Stimulated activated naive CD8-positive, alpha-beta T cell treated with anti-CD3 and anti-CD28 coated beads, Interleukin-15, Interleukin-2, amounts not matched to agents 100 ng/mL and 50 ng/mL, for 24 hours (primary cell): ENCODE measurements around the gene ATP2B2.

Source experiments
- H3K27ac Mint-ChIP-seq: one replicate; pipeline ENCODE4 v1.8.0; 2021; ENCODE audit warnings: mild to moderate bottlenecking, mixed read lengths
- H3K27me3 Mint-ChIP-seq: one replicate; pipeline ENCODE4 v1.8.0; 2021; ENCODE audit warnings: mixed read lengths
- H3K36me3 Mint-ChIP-seq: one replicate; pipeline ENCODE4 v1.8.0; 2021; ENCODE audit warnings: low read depth, mixed read lengths
- H3K4me1 Mint-ChIP-seq: one replicate; pipeline ENCODE4 v1.8.0; 2021; ENCODE audit warnings: low read depth, mixed read lengths
- H3K4me3 Mint-ChIP-seq: one replicate; pipeline ENCODE4 v1.8.0; 2021; ENCODE audit warnings: mild to moderate bottlenecking, mixed read lengths
- H3K9me3 Mint-ChIP-seq: one replicate; pipeline ENCODE4 v1.8.0; 2021; ENCODE audit warnings: mixed read lengths

Gene ATP2B2

DNA sequence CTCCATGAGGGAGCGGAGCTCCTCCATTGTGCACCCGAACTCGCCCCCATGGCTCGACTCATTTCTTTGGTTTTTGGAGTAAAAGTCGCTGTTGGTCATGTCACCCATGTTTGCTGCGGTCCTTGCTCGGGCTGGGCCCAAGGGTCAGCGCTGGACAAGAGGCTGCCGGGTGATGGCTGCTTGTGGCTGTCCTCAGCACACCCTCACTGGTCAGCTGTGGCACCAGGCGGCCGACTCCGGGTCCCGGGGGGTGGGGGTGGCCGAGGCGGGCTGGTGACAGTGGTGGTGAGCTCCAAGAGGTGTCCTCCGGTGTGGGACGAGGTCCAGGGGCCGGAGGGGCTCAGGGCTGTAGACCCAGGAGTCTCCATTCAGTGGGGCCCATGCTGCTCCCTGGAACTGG is 56.0 kb downstream of the ATP2B2 start:
- H3K4me3 Mint-ChIP-seq, result no peak overlapping the region
- H3K9me3 Mint-ChIP-seq, result no peaks in the 10 kb centered on the region
- no peak overlapping the region for H3K27ac Mint-ChIP-seq
- H3K4me1 Mint-ChIP-seq, result no peaks in the 10 kb centered on the region
- H3K27me3 Mint-ChIP-seq, result peaks cover 16% of the 10 kb centered on the region
- H3K36me3 Mint-ChIP-seq, result no peaks in the 10 kb centered on the region

- no peaks in the 10 kb centered on the region for H3K4me1 Mint-ChIP-seq
Observed at GRCh38 chr3:10448544-10448943, 56.8 kb downstream of the ATP2B2 start.

DNA sequence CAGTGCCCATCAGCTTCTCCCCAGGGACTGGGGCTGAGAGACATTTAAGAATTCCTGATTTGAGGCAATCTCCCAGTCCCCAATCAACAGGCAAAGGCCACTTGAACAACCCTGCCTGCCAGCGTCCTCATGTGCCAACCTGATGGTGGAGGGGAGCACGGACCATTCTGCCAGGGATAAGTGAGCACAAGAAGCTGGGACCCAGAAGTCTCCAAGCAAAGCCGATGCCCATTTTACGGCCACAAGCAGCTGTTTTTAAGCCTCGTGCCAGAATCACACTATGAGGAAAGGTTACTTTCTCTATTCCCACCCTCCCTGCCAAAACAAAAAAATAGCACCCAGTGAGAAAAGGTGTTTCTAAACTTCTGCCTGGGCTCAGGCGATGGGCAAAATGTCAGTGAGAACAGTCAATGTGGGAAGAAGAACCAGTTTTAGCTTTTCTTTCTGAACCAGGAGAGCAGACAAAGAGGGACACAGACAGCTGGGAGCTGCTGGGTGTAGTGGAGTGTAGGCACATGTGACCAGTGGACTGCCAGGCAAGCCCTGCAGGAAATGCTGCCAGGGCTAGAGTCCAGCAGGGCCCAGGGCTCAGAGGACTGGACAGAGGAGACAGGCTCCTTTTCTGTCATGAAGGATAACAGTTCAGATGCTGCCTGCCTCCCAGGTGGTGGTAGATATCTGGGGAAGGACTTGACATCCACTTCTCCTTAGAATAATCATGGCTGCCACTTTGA is 57.7 kb downstream of the ATP2B2 start:
- peaks cover 16% of the 10 kb centered on the region for H3K27me3 Mint-ChIP-seq
- H3K4me1 Mint-ChIP-seq, result no peaks in the 10 kb centered on the region
- H3K27ac Mint-ChIP-seq, result no peak overlapping the region
- no peaks in the 10 kb centered on the region for H3K36me3 Mint-ChIP-seq
- H3K9me3 Mint-ChIP-seq, result no peaks in the 10 kb centered on the region
- H3K4me3 Mint-ChIP-seq, result no peak overlapping the region

More at GRCh38 chr3:10448544-10448943, 56.8 kb downstream of the ATP2B2 start:
- Mint-ChIP-seq H3K27me3 (peaks cover 16% of the 10 kb centered on the region), H3K9me3 (no peaks in the 10 kb centered on the region), H3K4me3 (no peak overlapping the region), H3K27ac (no peak overlapping the region), H3K36me3 (no peaks in the 10 kb centered on the region)

DNA sequence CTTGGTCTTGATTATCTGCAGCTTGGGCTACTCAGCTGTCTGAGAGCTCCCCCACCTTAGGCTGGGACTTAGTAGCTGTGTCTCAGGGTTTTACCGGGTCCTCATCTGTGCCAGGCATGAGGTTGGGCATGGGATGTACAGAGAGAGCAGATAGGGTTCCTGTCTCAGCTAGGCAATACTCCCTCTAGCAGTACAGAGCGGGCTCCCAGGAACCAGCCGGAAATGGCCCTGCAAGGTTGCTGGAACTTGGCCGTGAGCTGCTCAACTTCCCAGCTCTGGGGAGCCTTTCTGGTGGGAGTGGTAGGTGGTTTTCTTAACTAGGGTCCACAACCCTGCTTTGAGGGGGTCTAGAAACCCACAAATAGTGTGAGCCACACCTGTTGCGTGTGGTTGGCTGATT is 58.3 kb downstream of the ATP2B2 start:
- H3K36me3 Mint-ChIP-seq, result no peaks in the 10 kb centered on the region
- no peaks in the 10 kb centered on the region for H3K9me3 Mint-ChIP-seq
- H3K4me3 Mint-ChIP-seq, result no peak overlapping the region
- peaks cover 11% of the 10 kb centered on the region for H3K27me3 Mint-ChIP-seq
- no peaks in the 10 kb centered on the region for H3K4me1 Mint-ChIP-seq
- no peak overlapping the region for H3K27ac Mint-ChIP-seq

DNA sequence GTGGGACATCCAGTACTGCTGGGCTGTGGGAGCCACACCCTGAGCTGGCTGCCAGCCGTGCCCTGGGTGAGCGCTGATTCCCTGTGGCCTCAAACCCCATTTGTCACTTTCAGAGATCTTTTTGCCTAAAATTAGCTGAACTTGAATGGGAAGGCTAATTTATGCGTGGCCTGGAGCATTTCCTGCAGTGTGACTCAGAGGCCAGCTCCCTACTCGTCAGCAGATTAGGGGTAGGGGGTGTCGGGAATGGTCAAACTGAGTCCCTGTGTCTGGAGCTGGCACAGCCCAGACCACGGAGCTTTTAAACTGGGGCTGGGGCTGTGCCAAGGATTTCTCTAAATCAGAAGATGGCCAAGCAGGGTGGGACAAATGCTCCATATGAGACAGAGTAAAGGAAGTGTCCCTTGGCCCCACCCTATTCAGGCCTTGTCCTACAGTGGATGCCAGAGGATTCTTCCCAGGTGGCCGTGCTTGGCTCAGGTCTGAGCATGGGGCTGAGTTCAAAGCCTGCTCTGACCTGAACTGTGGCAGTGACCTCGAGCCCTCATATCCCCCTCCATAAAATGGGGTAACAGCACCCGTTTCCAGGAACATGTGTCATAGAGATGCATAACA is 59.7 kb downstream of the ATP2B2 start:
- Mint-ChIP-seq H3K36me3 (no peaks in the 10 kb centered on the region), H3K27ac (no peak overlapping the region), H3K9me3 (no peaks in the 10 kb centered on the region), H3K27me3 (peaks cover 6% of the 10 kb centered on the region), H3K4me1 (peaks cover 2% of the 10 kb centered on the region), H3K4me3 (no peak overlapping the region)

- Mint-ChIP-seq H3K27ac (no peak overlapping the region), H3K4me3 (no peak overlapping the region), H3K36me3 (no peaks in the 10 kb centered on the region), H3K27me3 (no peaks in the 10 kb centered on the region), H3K4me1 (peaks cover 9% of the 10 kb centered on the region), H3K9me3 (no peaks in the 10 kb centered on the region)
Observed at GRCh38 chr3:10444511-10444910, 60.9 kb downstream of the ATP2B2 start.

- H3K4me1 Mint-ChIP-seq, result peaks cover 9% of the 10 kb centered on the region
- H3K27ac Mint-ChIP-seq, result no peak overlapping the region
- H3K27me3 Mint-ChIP-seq, result no peaks in the 10 kb centered on the region
- H3K36me3 Mint-ChIP-seq, result no peaks in the 10 kb centered on the region
- H3K9me3 Mint-ChIP-seq, result no peaks in the 10 kb centered on the region
- H3K4me3 Mint-ChIP-seq, result no peak overlapping the region
Observed at GRCh38 chr3:10444110-10444429, 61.3 kb downstream of the ATP2B2 start.

DNA sequence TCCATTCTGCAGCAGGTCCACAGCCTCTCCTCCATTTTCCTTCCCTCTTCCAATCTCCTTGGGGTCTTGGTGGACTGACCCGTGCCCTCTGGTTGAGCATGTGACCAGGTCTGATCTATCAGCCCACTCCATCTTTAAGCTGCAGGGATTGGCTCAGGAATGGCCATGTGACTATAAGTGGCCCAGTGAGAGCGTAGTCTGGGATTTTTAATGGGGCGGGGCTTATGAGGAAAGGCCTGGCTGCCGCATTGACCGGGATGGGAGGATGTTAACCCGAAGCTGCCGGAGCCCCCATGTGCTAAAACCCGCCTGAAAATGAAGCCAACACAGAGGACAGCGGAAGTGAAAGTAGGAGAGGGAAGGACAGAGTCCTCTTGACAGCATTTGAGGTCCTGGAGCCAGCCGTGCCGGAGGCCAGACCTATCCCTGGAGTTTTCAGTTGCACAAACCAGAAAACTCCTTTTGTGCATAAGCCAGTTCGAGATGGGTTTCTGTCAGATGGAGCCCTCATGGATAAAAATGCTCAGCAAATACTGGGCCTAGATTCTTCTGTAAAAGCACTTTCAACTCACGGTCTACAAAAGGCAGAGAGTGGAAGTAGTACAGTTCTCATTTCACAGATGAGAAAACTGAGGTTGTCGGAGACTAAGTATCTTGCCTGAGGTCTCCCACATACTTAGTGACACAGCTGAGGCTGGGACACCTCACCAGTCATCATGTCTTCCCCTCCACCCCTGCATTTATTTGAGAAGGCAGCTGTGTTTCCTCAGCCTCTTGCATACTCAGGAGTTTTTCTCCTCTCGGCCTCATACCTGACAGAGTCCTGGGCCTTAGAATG is 61.9 kb downstream of the ATP2B2 start:
- Mint-ChIP-seq H3K9me3 (no peaks in the 10 kb centered on the region), H3K27me3 (no peaks in the 10 kb centered on the region), H3K27ac (no peak overlapping the region), H3K4me1 (peaks cover 15% of the 10 kb centered on the region), H3K4me3 (no peak overlapping the region), H3K36me3 (no peaks in the 10 kb centered on the region)

DNA sequence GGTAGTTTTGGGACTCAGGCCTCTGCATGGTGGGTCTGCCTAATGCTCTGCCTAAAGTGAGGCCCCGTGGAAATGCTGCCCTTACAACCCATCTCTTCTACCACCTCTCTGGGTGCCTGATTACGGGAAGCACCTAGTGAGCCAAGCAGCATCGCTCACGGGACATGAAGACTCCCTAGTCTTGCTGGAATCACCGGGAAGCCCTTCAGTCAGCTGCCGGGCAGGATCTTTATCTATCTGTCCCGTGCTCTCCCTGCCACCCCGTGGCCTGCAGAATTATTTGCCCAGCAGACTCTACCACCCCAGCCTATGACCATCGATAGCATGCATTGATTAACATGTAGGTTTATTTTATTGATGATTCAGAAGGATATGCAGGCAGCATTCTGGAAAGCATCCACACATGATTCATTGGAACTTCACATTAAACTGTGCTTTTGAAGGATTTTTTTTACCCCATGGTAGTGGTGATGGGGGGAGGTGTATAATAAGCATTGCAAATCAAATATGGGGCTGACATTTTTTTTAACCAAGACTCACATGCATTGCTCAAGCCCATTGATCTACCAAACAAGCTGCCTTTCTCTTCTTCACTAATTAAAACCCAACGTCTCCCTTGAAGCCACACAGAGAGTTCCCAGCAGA is 63.1 kb downstream of the ATP2B2 start:
- no peaks in the 10 kb centered on the region for H3K27me3 Mint-ChIP-seq
- H3K36me3 Mint-ChIP-seq, result no peaks in the 10 kb centered on the region
- no peak overlapping the region for H3K27ac Mint-ChIP-seq
- H3K4me1 Mint-ChIP-seq, result peaks cover 26% of the 10 kb centered on the region
- H3K4me3 Mint-ChIP-seq, result no peak overlapping the region
- H3K9me3 Mint-ChIP-seq, result no peaks in the 10 kb centered on the region

DNA sequence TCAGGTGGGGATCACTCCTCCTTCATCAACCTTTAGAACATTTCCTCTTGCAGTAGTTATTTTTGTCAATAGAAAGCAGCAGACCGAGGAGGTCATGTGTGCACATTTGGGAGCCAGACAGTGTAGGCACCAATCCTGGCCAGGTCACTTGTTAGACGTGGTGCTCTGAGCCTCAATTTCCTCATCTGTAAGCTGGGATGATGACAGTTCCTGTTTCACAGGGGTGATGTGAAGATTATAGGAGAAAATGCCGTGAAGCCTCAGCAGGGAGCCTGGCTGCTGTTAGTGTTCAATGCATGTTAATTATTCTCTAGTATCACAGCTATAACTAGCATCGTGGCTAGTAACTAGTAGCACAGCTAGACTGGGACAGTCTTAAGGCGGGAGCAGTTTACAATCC is 64.7 kb downstream of the ATP2B2 start:
- no peaks in the 10 kb centered on the region for H3K27me3 Mint-ChIP-seq
- no peaks in the 10 kb centered on the region for H3K9me3 Mint-ChIP-seq
- H3K36me3 Mint-ChIP-seq, result no peaks in the 10 kb centered on the region
- H3K4me1 Mint-ChIP-seq, result peaks cover 38% of the 10 kb centered on the region
- no peak overlapping the region for H3K4me3 Mint-ChIP-seq
- H3K27ac Mint-ChIP-seq, result peak overlapping the region; percentile 36

GRCh38 chr3:10438902-10439610 is 66.3 kb downstream of the ATP2B2 start:
- H3K27me3 Mint-ChIP-seq, result no peaks in the 10 kb centered on the region
- H3K9me3 Mint-ChIP-seq, result no peaks in the 10 kb centered on the region
- no peak overlapping the region for H3K4me3 Mint-ChIP-seq
- peaks cover 41% of the 10 kb centered on the region for H3K4me1 Mint-ChIP-seq
- H3K36me3 Mint-ChIP-seq, result no peaks in the 10 kb centered on the region
- no peak overlapping the region for H3K27ac Mint-ChIP-seq

GRCh38 chr3:10437995-10438901 is 67.1 kb downstream of the ATP2B2 start:
- no peaks in the 10 kb centered on the region for H3K36me3 Mint-ChIP-seq
- H3K27me3 Mint-ChIP-seq, result no peaks in the 10 kb centered on the region
- H3K4me1 Mint-ChIP-seq, result peaks cover 42% of the 10 kb centered on the region
- H3K27ac Mint-ChIP-seq, result peak overlapping the region; percentile 49
- no peaks in the 10 kb centered on the region for H3K9me3 Mint-ChIP-seq
- no peak overlapping the region for H3K4me3 Mint-ChIP-seq

DNA sequence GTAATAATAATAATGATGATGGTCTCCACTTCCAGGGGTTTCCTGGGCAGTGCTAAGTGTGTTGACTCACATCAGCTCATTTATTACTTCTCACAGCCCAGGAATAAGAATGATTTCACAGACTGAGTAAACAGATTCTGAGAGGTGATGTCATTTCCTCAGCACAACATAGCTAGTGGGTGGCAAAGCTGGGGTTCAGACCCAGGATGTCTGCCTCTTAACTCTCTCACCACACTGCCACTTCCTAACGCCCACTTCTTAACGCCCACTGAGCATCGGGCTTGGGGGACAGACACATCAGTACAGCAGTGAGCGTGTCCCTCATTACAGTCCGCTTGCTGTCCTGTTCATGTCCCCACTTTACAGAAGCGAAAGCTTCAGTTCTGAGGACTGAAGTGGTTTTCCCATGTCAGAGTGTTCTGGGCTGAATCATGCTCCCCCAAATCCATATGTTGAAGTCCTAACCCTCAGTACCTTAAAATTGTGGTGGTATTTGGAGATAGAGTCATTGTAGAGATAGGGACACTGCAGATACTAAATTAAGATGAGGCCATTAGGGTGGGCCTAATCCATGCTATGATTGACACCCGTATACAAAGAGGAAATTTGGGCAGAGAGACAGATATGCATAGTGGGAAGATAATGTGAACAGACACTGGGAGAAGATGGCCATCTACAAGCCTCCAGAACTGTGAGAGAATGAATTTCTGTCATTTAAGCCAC is 68.0 kb downstream of the ATP2B2 start:
- Mint-ChIP-seq H3K9me3 (no peaks in the 10 kb centered on the region), H3K4me1 (peaks cover 42% of the 10 kb centered on the region), H3K27me3 (no peaks in the 10 kb centered on the region), H3K4me3 (peak overlapping the region; percentile 1), H3K36me3 (no peaks in the 10 kb centered on the region), H3K27ac (peak overlapping the region; percentile 42)
